ENCODE measurements around the gene COBL. TPM values are rescaled to one million over a fixed set of nuclear protein-coding genes. Genes with fewer than 3 reads are reported as not detected.

Gene COBL
- total RNA-seq, 6 experiments from 2014 or later, result 21.5 to 35.9 (median 24.6) TPM

DNA sequence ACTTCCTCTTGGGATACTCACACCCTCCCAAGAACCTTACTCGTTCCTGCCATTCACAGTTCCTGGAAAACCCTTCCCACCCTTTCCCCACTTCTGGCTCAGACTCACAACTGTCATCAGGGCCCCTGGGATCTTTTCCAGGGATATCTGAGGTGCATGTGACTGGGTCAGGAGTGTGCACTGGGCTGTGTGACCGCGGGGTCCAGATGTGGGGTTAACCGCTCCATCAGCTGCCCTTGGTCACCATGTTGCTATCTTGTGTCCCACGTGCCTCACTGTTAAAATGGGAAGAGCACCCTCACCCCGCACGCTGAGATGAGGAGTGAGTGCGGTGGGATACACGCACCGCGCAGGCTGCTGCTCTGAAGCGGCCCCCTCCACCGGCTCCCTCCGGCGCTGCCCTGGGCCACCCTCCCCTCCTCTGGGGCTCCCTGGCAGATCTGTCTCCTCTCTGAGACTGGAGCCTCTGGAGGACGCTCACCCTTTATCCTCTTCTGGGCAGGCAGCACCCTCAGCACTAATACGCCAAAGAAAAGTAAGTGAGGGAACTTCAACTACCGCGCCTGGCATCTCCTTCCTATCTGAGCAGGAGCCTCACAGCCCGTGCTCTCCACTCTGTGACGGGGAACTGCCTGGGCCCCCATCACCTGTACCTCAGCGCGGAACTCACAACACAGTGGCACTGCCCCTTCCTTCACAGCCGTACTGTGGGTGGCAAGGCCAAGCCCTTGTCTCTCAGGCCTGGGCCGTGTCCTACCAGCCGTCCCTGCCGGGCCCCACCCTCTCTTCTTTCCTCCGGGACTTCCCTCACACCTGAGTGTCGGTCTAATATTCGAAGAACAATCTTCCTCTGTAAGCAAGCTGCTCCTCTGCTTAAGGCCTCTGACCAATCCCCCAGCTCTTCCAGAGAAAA, 15.6 kb downstream of the COBL start:
- DNase-seq (no peak), ATAC-seq (peak in 2 of 4 donors; percentile 15)
- Histone ChIP-seq H3K27ac (no peak overlapping the region), H3K36me3 (no peaks in the 10 kb centered on the region), H3K4me1 (no peaks in the 10 kb centered on the region), H3K9me3 (no peaks in the 10 kb centered on the region), H3K27me3 (no peaks in the 10 kb centered on the region), H3K4me3 (no peak overlapping the region)
- TF ChIP-seq POLR2A (IDR thresholded peaks at IDR 0.05), result no peak
- TF ChIP-seq, protein P1, sequence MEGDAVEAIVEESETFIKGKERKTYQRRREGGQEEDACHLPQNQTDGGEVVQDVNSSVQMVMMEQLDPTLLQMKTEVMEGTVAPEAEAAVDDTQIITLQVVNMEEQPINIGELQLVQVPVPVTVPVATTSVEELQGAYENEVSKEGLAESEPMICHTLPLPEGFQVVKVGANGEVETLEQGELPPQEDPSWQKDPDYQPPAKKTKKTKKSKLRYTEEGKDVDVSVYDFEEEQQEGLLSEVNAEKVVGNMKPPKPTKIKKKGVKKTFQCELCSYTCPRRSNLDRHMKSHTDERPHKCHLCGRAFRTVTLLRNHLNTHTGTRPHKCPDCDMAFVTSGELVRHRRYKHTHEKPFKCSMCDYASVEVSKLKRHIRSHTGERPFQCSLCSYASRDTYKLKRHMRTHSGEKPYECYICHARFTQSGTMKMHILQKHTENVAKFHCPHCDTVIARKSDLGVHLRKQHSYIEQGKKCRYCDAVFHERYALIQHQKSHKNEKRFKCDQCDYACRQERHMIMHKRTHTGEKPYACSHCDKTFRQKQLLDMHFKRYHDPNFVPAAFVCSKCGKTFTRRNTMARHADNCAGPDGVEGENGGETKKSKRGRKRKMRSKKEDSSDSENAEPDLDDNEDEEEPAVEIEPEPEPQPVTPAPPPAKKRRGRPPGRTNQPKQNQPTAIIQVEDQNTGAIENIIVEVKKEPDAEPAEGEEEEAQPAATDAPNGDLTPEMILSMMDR (IDR thresholded peaks at IDR 0.05), result no peak
- WGBS (ENCODE audit: insufficient coverage, low coverage, low lambda C conversion rate, missing lambda C conversion rate), result 100% methylated on average over 2 of the region's 30 CpGs
- intact Hi-C loops (cut with DNase I), result no loop called here

DNA sequence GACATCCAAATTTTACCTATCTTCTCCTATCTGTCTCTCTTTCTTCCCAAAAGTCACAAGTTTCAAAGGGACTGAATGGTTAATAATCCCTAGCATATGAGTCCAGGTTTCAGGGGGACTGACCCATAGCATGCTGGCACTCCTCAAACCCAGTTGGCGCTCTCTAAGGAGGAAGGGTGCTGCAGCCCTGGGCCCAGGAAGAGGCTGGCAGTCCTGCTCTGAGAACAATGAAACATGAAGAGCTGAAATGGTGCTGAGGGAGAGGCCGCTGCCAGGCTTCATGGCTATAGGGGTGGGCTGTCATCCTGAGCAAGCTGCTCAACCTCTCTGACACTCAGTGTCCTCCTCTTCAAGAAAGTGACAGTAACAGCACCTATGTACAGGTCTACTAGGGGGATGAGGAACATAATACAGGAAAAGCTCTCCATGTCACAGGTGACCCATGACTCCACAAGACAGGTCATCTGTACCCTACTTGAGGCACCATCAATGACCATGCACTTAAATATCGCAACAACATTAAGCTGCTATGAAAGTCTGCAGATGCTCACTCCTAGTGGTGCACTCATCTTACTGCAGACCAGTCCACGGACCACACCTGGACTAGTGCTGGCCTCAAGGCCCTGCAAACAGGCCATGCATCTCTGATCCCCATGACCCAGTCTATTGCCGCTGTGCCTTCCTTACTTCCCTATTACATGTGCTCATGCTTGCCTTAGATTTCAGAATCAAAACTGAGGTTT, 17.0 kb downstream of the COBL start:
- Histone ChIP-seq H3K27ac (no peak overlapping the region), H3K4me3 (no peak overlapping the region), H3K9me3 (no peaks in the 10 kb centered on the region), H3K36me3 (no peaks in the 10 kb centered on the region), H3K4me1 (no peaks in the 10 kb centered on the region), H3K27me3 (no peaks in the 10 kb centered on the region)
- TF ChIP-seq, protein P1 (IDR thresholded peaks at IDR 0.05), result no peak
- TF ChIP-seq POLR2A (IDR thresholded peaks at IDR 0.05), result no peak
- intact Hi-C loops (cut with DNase I), result no loop called here
- ATAC-seq, result no peak
- no peak for DNase-seq
- 71% methylated on average over 1 of the region's 5 CpGs for WGBS (ENCODE audit: insufficient coverage, low coverage, low lambda C conversion rate, missing lambda C conversion rate)

DNA sequence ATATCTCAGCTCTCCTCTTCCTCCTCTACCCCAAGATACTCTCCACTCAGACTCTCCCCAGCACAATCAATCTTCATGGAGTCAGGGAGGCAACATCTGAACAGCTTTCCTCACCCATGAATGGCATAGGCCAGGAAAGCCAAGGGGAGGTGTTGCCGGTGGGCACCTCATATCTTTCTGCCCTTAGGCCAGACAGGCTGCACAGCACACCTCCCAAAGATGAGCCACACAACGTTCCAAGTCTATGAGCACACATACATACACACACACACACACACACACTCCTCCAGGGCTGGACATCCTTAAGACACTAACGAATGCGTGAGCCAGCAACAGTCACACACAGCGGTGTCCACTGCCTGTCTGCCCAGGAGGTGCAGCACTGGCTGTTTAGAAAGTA, 17.7 kb downstream of the COBL start:
- Histone ChIP-seq H3K4me3 (no peak overlapping the region), H3K4me1 (no peaks in the 10 kb centered on the region), H3K27ac (no peak overlapping the region), H3K36me3 (no peaks in the 10 kb centered on the region), H3K9me3 (no peaks in the 10 kb centered on the region), H3K27me3 (no peaks in the 10 kb centered on the region)
- intact Hi-C loops (cut with DNase I), result no loop called here
- WGBS (ENCODE audit: insufficient coverage, low coverage, low lambda C conversion rate, missing lambda C conversion rate), result 88% methylated on average over 5 of the region's 5 CpGs
- DNase-seq (no peak), ATAC-seq (no peak)
- TF ChIP-seq, protein P1 (IDR thresholded peaks at IDR 0.05), result no peak
- TF ChIP-seq POLR2A (IDR thresholded peaks at IDR 0.05), result no peak

DNA sequence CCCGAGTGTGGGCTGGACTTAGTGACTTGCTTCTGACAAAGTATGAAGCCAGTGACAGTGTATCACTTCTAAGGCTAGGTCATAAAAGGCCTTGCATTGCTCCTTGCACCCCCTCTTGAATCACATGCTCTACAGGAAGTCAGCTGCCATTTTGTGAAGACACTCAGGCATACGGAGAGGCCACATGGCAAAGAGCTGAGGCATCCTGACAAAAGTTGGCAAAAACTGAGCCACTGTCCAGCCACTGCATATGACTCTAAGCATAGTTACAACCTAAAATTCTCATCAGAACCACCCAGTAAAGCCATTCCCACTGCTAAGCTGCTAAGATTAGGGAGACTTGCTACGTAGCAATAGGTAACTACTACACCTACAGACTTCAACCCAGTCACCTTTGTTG, 18.6 kb downstream of the COBL start:
- intact Hi-C loops (cut with DNase I), result no loop called here
- Histone ChIP-seq H3K36me3 (no peaks in the 10 kb centered on the region), H3K27ac (no peak overlapping the region), H3K9me3 (no peaks in the 10 kb centered on the region), H3K27me3 (no peaks in the 10 kb centered on the region), H3K4me1 (no peaks in the 10 kb centered on the region), H3K4me3 (no peak overlapping the region)
- DNase-seq (no peak), ATAC-seq (no peak)
- 100% methylated on average over 2 of the region's 3 CpGs for WGBS (ENCODE audit: insufficient coverage, low coverage, low lambda C conversion rate, missing lambda C conversion rate)
- no peak for TF ChIP-seq POLR2A (IDR thresholded peaks at IDR 0.05)
- TF ChIP-seq, protein P1 (IDR thresholded peaks at IDR 0.05), result no peak

Data from right lobe of liver (tissue), 6 donors.